Bronchial epithelial cell (primary cell): ENCODE results near the gene NLRC3. TPM values are rescaled to one million over a fixed set of nuclear protein-coding genes. Genes with fewer than 3 reads are reported as not detected.

Source experiments
- DNase-seq: peaks from one replicate; pipeline ENCODE4 v3.0.0-alpha.2; 2010; ENCODE audit warnings: low read depth
- FAIRE-seq: peaks from 2 replicates; lab custom pipeline; 2011; peaks lifted over from hg19 to GRCh38; lab: Jason Lieb, UNC
- H3K27me3 ChIP-seq: 2 replicates; pipeline ENCODE4 v1.5.1; 2011; ENCODE audit warnings: low read length; ENCODE audit not compliant: control insufficient read depth, insufficient read depth
- H3K36me3 ChIP-seq: 2 replicates; pipeline ENCODE4 v1.5.1; 2011; ENCODE audit warnings: low read length; ENCODE audit not compliant: control insufficient read depth, insufficient read depth
- H3K4me3 ChIP-seq: 2 replicates; pipeline ENCODE4 v1.5.1; 2011; ENCODE audit warnings: mild to moderate bottlenecking, low read depth, low read length, control low read depth
- CTCF ChIP-seq: IDR thresholded peaks from 2 replicates; pipeline ENCODE4 v1.5.1; 2011; ENCODE audit warnings: mild to moderate bottlenecking, moderate library complexity, low read length, control low read depth, inconsistent platforms; ENCODE audit not compliant: insufficient read depth, severe bottlenecking
- total RNA-seq: library from RNA; depleted of rRNA; stranded (reverse); fragments of >200 nt; gene quantifications from 2 replicates; pipeline ENCODE4 v1.2.1, GENCODE V29; 2014

NLRC3 gene
- total RNA-seq, 1 donor from 2014 or later: not detected

DNA sequence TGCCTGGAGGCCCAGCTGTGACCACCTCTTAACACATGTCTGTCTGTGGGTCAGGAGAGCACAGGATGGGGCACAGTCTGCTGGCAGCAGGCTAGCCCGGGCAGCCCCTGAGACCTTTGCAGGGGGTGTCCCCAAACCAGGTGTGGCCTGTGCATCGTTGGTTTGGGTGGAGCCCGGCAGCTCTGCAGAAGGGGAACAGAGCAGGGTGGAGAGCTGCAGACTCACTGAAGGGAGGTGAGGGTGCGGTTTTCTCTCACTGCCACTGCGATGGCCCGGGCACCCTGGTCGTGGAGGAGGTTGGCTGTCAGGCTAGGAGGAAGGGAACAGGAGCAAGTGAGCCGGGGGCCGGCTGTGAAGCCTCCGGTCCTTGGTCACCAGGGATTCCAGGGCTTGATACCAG is 28.8 kb downstream of the NLRC3 start:
- DNase-seq: no peak
- H3K27me3 ChIP-seq: no peaks in the 10 kb centered on the region
- H3K4me3 ChIP-seq: no peak overlapping the region
- TF ChIP-seq CTCF: no peak
- FAIRE-seq: no peak
- H3K36me3 ChIP-seq: no peaks in the 10 kb centered on the region

- H3K36me3 ChIP-seq: no peaks in the 10 kb centered on the region
- no peak for DNase-seq
- no peaks in the 10 kb centered on the region for H3K27me3 ChIP-seq
- peak; percentile 93 for FAIRE-seq
- no peak for TF ChIP-seq CTCF
- no peak overlapping the region for H3K4me3 ChIP-seq
These were observed 30.1 kb downstream of the NLRC3 start for GRCh38 chr16:3546986-3547682.

DNA sequence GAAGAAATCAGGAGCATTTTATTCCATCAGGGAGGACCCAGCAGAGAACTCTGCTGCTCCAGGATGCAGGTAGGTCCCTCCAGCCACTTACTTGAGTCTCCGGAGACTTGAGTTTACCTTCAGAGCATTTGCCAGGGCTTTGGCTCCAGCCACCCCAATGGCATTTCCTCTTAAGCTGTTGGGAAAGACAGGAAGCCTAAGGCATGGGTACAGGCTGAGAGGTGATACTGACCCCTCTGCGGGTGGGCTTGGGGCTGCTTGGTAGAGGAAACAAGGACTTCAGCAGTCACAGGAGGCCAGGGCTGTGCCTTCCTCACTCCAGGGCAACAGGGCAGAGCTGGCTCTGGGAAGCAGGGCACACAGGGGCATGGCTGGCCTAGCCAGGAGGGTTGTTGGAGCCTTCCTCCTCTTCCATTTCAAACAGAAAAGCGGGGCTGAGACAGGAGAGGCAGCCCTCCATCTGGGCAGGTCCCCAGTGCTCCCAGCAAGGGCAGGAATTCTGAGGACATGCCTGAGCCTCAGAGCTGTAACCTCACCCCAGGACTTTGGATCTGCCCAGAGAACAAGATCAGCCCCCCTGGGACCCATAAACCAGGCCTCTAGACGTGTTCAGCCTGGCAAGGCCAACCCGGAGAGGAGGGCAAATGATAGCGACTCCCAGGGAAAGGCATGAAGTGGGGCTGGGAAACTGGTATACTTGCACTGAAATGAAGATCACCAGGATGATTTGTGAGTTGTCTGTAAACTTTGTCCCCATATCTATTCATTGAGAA is 34.4 kb downstream of the NLRC3 start:
- no peaks in the 10 kb centered on the region for H3K36me3 ChIP-seq
- TF ChIP-seq CTCF: no peak
- no peaks in the 10 kb centered on the region for H3K27me3 ChIP-seq
- no peak for DNase-seq
- FAIRE-seq: no peak
- no peak overlapping the region for H3K4me3 ChIP-seq

DNA sequence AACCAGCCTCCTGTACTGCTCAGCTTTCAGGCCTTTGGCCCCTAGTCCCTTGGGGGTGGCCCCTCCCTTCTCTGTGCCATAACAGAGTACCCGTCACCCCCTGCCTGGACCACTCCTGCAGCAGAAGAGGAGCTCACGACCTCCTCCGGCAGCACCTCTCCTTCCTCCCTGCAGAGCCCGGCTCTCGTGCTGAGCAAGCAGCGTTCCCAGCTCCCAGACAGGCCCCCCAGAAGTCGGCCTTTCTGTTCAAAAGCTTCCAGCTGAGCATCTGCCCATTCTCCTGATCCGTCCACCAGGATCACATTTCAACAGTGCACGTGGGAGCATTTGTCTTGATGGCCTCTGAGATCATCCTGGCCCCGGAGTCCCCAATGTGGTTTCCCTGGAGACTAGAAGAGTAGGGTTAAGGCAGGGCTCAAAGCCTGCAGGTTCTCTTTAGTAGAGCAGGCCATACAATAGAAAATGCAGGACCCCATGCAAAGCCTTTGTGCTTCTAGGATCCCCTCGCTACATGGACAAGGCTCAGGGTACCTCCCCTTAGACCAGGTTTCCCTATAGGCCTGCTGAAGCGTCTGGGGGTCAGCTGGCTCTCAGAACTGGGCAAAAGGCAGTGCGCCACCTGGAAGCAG is 35.6 kb downstream of the NLRC3 start:
- H3K4me3 ChIP-seq: no peak overlapping the region
- no peaks in the 10 kb centered on the region for H3K36me3 ChIP-seq
- FAIRE-seq (no peak), DNase-seq (no peak)
- TF ChIP-seq CTCF: no peak
- H3K27me3 ChIP-seq: no peaks in the 10 kb centered on the region

GRCh38 chr16:3538222-3538621 is 39.0 kb downstream of the NLRC3 start:
- Histone ChIP-seq H3K27me3 (no peaks in the 10 kb centered on the region), H3K4me3 (no peak overlapping the region), H3K36me3 (peaks cover 6% of the 10 kb centered on the region)
- DNase-seq (no peak), FAIRE-seq (no peak)
- no peak for TF ChIP-seq CTCF
